OCI-LY7 (cell line): ENCODE data around the gene USP21. TPM values are rescaled to one million over a fixed set of nuclear protein-coding genes. Genes with fewer than 3 reads are reported as not detected.

Experiments
- BruUV-seq: library from RNA; stranded (reverse); fragments of 400-500 nt; replicated peaks from 2 replicates; lab custom pipeline; 2021; lab: Mats Ljungman, UMichigan
- CTCF ChIA-PET: fragments of 300-600 bp; sonication (Branson Sonifier 250); formaldehyde crosslinking; loops from one replicate; lab custom pipeline; 2022; ENCODE audit warnings: antibody characterized with exemption; ENCODE audit not compliant: unreplicated experiment; lab: Charles Lee
- POLR2A ChIA-PET: fragments of 300-600 bp; sonication (Branson Sonifier 250); formaldehyde crosslinking; loops from one replicate; lab custom pipeline; 2022; ENCODE audit warnings: antibody characterized with exemption; lab: Charles Lee
- DNase-seq: peaks from one replicate; pipeline ENCODE4 v3.0.0-alpha.2; 2015; ENCODE audit warnings: low spot score
- H2AFZ ChIP-seq: fragments of 200-600 bp; sonication (generic), shearing (Covaris generic); 2 replicates; pipeline ENCODE4 v1.6.1; 2014; ENCODE audit warnings: mild to moderate bottlenecking, antibody characterized with exemption, low read length, moderate library complexity
- H3K27ac ChIP-seq: fragments of 200-600 bp; sonication (generic); 2 replicates; pipeline ENCODE4 v1.5.1; 2014; ENCODE audit warnings: mixed run types, low read depth, mild to moderate bottlenecking, moderate library complexity, low read length, inconsistent platforms; ENCODE audit not compliant: poor library complexity, severe bottlenecking
- H3K36me3 ChIP-seq: fragments of 200-600 bp; sonication (generic); 2 replicates; pipeline ENCODE4 v1.6.1; 2014; ENCODE audit warnings: mild to moderate bottlenecking, antibody characterized with exemption, low read length, moderate library complexity, mixed read lengths; ENCODE audit not compliant: insufficient read depth
- H3K4me1 ChIP-seq: fragments of 200-600 bp; sonication (generic); 2 replicates; pipeline ENCODE4 v1.5.1; 2014; ENCODE audit warnings: mild to moderate bottlenecking, low read length; ENCODE audit not compliant: insufficient read depth, poor library complexity, severe bottlenecking
- H3K4me2 ChIP-seq: fragments of 200-600 bp; sonication (generic); 2 replicates; pipeline ENCODE4 v1.6.1; 2014; ENCODE audit warnings: mild to moderate bottlenecking, low read length
- H3K4me3 ChIP-seq: fragments of 200-600 bp; sonication (generic); 2 replicates; pipeline ENCODE4 v1.5.1; 2014; ENCODE audit warnings: mild to moderate bottlenecking, low read depth, low read length; ENCODE audit not compliant: poor library complexity, severe bottlenecking
- H3K79me2 ChIP-seq: fragments of 200-600 bp; sonication (generic); 2 replicates; pipeline ENCODE4 v1.6.1; 2016; ENCODE audit warnings: low read depth, mild to moderate bottlenecking, low read length, moderate library complexity, mixed read lengths; ENCODE audit not compliant: insufficient read depth
- H3K9me2 ChIP-seq: fragments of 200-600 bp; sonication (generic); 2 replicates; pipeline ENCODE4 v1.6.1; 2016; ENCODE audit warnings: mild to moderate bottlenecking, low read length, mixed read lengths; ENCODE audit not compliant: insufficient read depth
- H3K9me3 ChIP-seq: fragments of 200-600 bp; sonication (generic); 2 replicates; pipeline ENCODE4 v1.6.1; 2014; ENCODE audit warnings: mild to moderate bottlenecking, mixed run types, low read length, mixed read lengths
- H4K20me1 ChIP-seq: fragments of 200-600 bp; sonication (generic); 2 replicates; pipeline ENCODE4 v1.6.1; 2014; ENCODE audit warnings: mild to moderate bottlenecking, antibody characterized with exemption, low read length, moderate library complexity, mixed read lengths; ENCODE audit not compliant: insufficient read depth
- CTCF ChIP-seq: fragments of 200-600 bp; sonication (generic); conservative IDR thresholded peaks from 2 replicates; pipeline ENCODE4 v1.5.1; 2014; ENCODE audit warnings: mild to moderate bottlenecking, antibody characterized with exemption, low read length, moderate library complexity, mixed read lengths
- EZH2phosphoT487 ChIP-seq: fragments of 200-600 bp; sonication (generic); IDR thresholded peaks from 2 replicates; pipeline ENCODE4 v1.6.1; 2018; ENCODE audit warnings: low read depth, borderline replicate concordance, mild to moderate bottlenecking, mixed run types, antibody characterized with exemption, low read length, moderate library complexity, mixed read lengths
- intact Hi-C: fragments of 100-400 bp; cut with micrococcal nuclease; formaldehyde crosslinking; loops from one replicate; pipeline ENCODE4 v1.10.0; 2022; ENCODE audit not compliant: unreplicated experiment
- total RNA-seq, 2 experiments: library from RNA; depleted of rRNA in 1 of 2; stranded (reverse); fragments of >200 nt in 1 of 2; shearing (Covaris generic) in 1 of 2; gene quantifications; 2 replicates each; pipeline ENCODE4 v1.2.3, GENCODE V29; 2014 to 2022

The USP21 gene
- total RNA-seq, 2 experiments from 2014 or later: 18.4 to 29.5 TPM

GRCh38 chr1:161185732-161186311, 26.5 kb downstream of the USP21 start:
- Histone ChIP-seq H3K9me3 (no peaks in the 10 kb centered on the region), H4K20me1 (no peaks in the 10 kb centered on the region), H2AFZ (peak overlapping the region; percentile 68), H3K4me3 (peak overlapping the region; percentile 45), H3K36me3 (no peaks in the 10 kb centered on the region), H3K4me2 (peak overlapping the region; percentile 79), H3K27ac (peak overlapping the region; percentile 92), H3K79me2 (no peaks in the 10 kb centered on the region), H3K4me1 (peaks cover 58% of the 10 kb centered on the region), H3K9me2 (no peaks in the 10 kb centered on the region)
- no peak for TF ChIP-seq EZH2phosphoT487
- no peak for TF ChIP-seq CTCF
- peak; percentile 78 for DNase-seq
- intact Hi-C loops: no loop called here
- TSS peak; percentile 81 for BruUV-seq
- ChIA-PET POLR2A (interaction anchor here (0.6 to 3.5 kb wide), 13 partner anchors 8 to 203 kb away, joined by 3 to 17 read pairs (median 4); partner anchors contain the start of genes B4GALT3, NDUFS2, TOMM40L and UFC1), CTCF (interaction anchor here (0.7 to 1.0 kb wide), 2 partner anchors 17 to 58 kb away, joined by 6 to 7 read pairs; partner anchors contain the start of gene NDUFS2)

- ChIA-PET POLR2A (interaction anchor here (0.7 to 3.5 kb wide), 5 partner anchors 15 to 38 kb away, joined by 3 to 17 read pairs (median 6); partner anchors contain the start of genes NDUFS2, TOMM40L and UFC1), CTCF (no interaction called here)
- no peak for TF ChIP-seq CTCF
- TF ChIP-seq EZH2phosphoT487: no peak
- no peak overlapping the region for H3K4me2 ChIP-seq
- H4K20me1 ChIP-seq: no peaks in the 10 kb centered on the region
- H3K4me3 ChIP-seq: no peak overlapping the region
- H3K9me2 ChIP-seq: no peaks in the 10 kb centered on the region
- H3K36me3 ChIP-seq: no peaks in the 10 kb centered on the region
- no peaks in the 10 kb centered on the region for H3K9me3 ChIP-seq
- no peaks in the 10 kb centered on the region for H3K79me2 ChIP-seq
- H2AFZ ChIP-seq: peak overlapping the region; percentile 68; the same call in 1 of the 2 replicates
- no peak for DNase-seq
- peaks cover 57% of the 10 kb centered on the region for H3K4me1 ChIP-seq
- peak overlapping the region; percentile 92 for H3K27ac ChIP-seq
- intact Hi-C loops: no loop called here
- no TSS peak for BruUV-seq
Observed at GRCh38 chr1:161187311-161187710, 28.0 kb downstream of the USP21 start.

- no TSS peak for BruUV-seq
- Histone ChIP-seq H4K20me1 (no peaks in the 10 kb centered on the region), H3K27ac (no peak overlapping the region), H3K9me2 (no peaks in the 10 kb centered on the region), H3K4me2 (no peak overlapping the region), H3K79me2 (no peaks in the 10 kb centered on the region), H3K4me1 (peaks cover 54% of the 10 kb centered on the region), H3K36me3 (no peaks in the 10 kb centered on the region), H3K4me3 (no peak overlapping the region), H3K9me3 (no peaks in the 10 kb centered on the region), H2AFZ (no peak overlapping the region)
- POLR2A ChIA-PET: interaction anchor here (0.6 to 3.5 kb wide), 2 partner anchors 13 to 22 kb away, joined by 3 to 17 read pairs; partner anchors contain the start of genes NDUFS2 and PPOX
- TF ChIP-seq CTCF (no peak), EZH2phosphoT487 (no peak)
- CTCF ChIA-PET: no interaction called here
- intact Hi-C loops: no loop called here
- no peak for DNase-seq
Observed at GRCh38 chr1:161188381-161188780, 29.1 kb downstream of the USP21 start.
